Liver (tissue), 9 donors: ENCODE data around the gene MTRF1L. TPM values are rescaled to one million over a fixed set of nuclear protein-coding genes. Genes with fewer than 3 reads are reported as not detected.

Experiments
- DNase-seq: peaks from one replicate; pipeline ENCODE4 v3.0.0-alpha.2; 2017; ENCODE audit warnings: low spot score
- H3K27ac ChIP-seq, 2 donors: one replicate each; pipeline ENCODE4 v1.7.0; 2013; ENCODE audit warnings: inconsistent platforms in 2 of 2, low read length in 2 of 2, control low read depth in 1 of 2, low read depth in 1 of 2, mild to moderate bottlenecking in 1 of 2
- H3K27me3 ChIP-seq, 4 donors: one replicate each; pipeline versions ENCODE4 v1.6.1 to v1.7.0; 2013; ENCODE audit warnings: low read length in 3 of 4, inconsistent platforms in 1 of 4, mild to moderate bottlenecking in 1 of 4, moderate library complexity in 1 of 4; ENCODE audit not compliant: control insufficient read depth in 4 of 4, insufficient read depth in 4 of 4
- H3K36me3 ChIP-seq, 4 donors: one replicate each; pipeline versions ENCODE4 v1.6.1 to v1.7.0; 2013; ENCODE audit warnings: low read length in 3 of 4, mild to moderate bottlenecking in 3 of 4, low read depth in 1 of 4, moderate library complexity in 1 of 4; ENCODE audit not compliant: control insufficient read depth in 4 of 4, insufficient read depth in 3 of 4
- H3K4me1 ChIP-seq, 4 donors: one replicate each; pipeline versions ENCODE4 v1.6.1 to v1.7.0; 2013; ENCODE audit warnings: low read length in 3 of 4, mild to moderate bottlenecking in 3 of 4, moderate library complexity in 1 of 4; ENCODE audit not compliant: control insufficient read depth in 4 of 4, insufficient read depth in 4 of 4
- H3K4me3 ChIP-seq, 3 donors: one replicate each; pipeline versions ENCODE4 v1.6.1 to v1.7.0; 2013; ENCODE audit warnings: low read length in 3 of 3, control low read depth in 1 of 3, low read depth in 1 of 3, mild to moderate bottlenecking in 1 of 3
- H3K9ac ChIP-seq, 2 donors: one replicate each; pipeline ENCODE4 v1.7.0; 2013; ENCODE audit warnings: low read length in 2 of 2, mild to moderate bottlenecking in 2 of 2, moderate library complexity in 2 of 2, control low read depth in 1 of 2, low read depth in 1 of 2
- H3K9me3 ChIP-seq, 4 donors: one replicate each; pipeline versions ENCODE4 v1.6.1 to v1.7.0; 2013; ENCODE audit warnings: low read length in 3 of 4; ENCODE audit not compliant: control insufficient read depth in 4 of 4
- EGR1 ChIP-seq, 2 donors: IDR thresholded peaks; 2 replicates each; pipeline ENCODE4 v1.6.1; 2016 to 2018; ENCODE audit warnings: antibody characterized with exemption in 2 of 2, low read depth in 2 of 2
- FOXA1 ChIP-seq: IDR thresholded peaks from 2 replicates; pipeline ENCODE4 v1.6.1; 2016; ENCODE audit warnings: antibody characterized with exemption
- FOXA2 ChIP-seq: IDR thresholded peaks from 2 replicates; pipeline ENCODE4 v1.6.1; 2016; ENCODE audit warnings: antibody characterized with exemption
- GABPA ChIP-seq, 2 donors: IDR thresholded peaks in 1 of 2; conservative IDR thresholded peaks in 1 of 2; 2 replicates each; pipeline ENCODE4 v1.6.1; 2016; ENCODE audit warnings: antibody characterized with exemption in 2 of 2, mild to moderate bottlenecking in 1 of 2, moderate library complexity in 1 of 2
- HNF4A ChIP-seq, 2 donors: conservative IDR thresholded peaks; 2 replicates each; pipeline ENCODE4 v1.6.1; 2016; ENCODE audit warnings: antibody characterized with exemption in 2 of 2, mild to moderate bottlenecking in 2 of 2
- HNF4G ChIP-seq: IDR thresholded peaks from 2 replicates; pipeline ENCODE4 v1.6.1; 2016; ENCODE audit warnings: antibody characterized with exemption
- JUND ChIP-seq, 2 donors: IDR thresholded peaks; 2 replicates each; pipeline ENCODE4 v1.6.1; 2016; ENCODE audit warnings: antibody characterized with exemption in 2 of 2
- MAX ChIP-seq: IDR thresholded peaks from 2 replicates; pipeline ENCODE4 v1.6.1; 2016; ENCODE audit warnings: antibody characterized with exemption
- NR2F2 ChIP-seq: IDR thresholded peaks from 2 replicates; pipeline ENCODE4 v1.6.1; 2016; ENCODE audit warnings: antibody characterized with exemption
- RAD21 ChIP-seq, 2 donors: IDR thresholded peaks; 2 replicates each; pipeline ENCODE4 v1.6.1; 2016; ENCODE audit warnings: antibody characterized with exemption in 2 of 2, mild to moderate bottlenecking in 2 of 2
- REST ChIP-seq: IDR thresholded peaks from 2 replicates; pipeline ENCODE4 v1.6.1; 2016; ENCODE audit warnings: antibody characterized with exemption, mild to moderate bottlenecking
- RXRA ChIP-seq, 2 donors: IDR thresholded peaks; 2 replicates each; pipeline ENCODE4 v1.6.1; 2017 to 2018; ENCODE audit warnings: antibody characterized with exemption in 2 of 2, mild to moderate bottlenecking in 1 of 2
- SP1 ChIP-seq: IDR thresholded peaks from 2 replicates; pipeline ENCODE4 v1.6.1; 2018; ENCODE audit warnings: antibody characterized with exemption, mild to moderate bottlenecking
- TAF1 ChIP-seq: conservative IDR thresholded peaks from 2 replicates; pipeline ENCODE4 v1.6.1; 2016; ENCODE audit warnings: antibody characterized with exemption, mild to moderate bottlenecking
- YY1 ChIP-seq: IDR thresholded peaks from 2 replicates; pipeline ENCODE4 v1.6.1; 2016; ENCODE audit warnings: antibody characterized with exemption, mild to moderate bottlenecking
- WGBS: extraction: QIAGEN DNeasy Blood & Tissue Kit; methylation state at CpG from one replicate; pipeline ENCODE4 v1.1.7; 2013; 5-methylcytosine and 5-hydroxymethylcytosine counted together
- polyA plus RNA-seq, 2 donors: library from polyadenylated mRNA; stranded (reverse) in 1 of 2; unstranded in 1 of 2; fragments of 200-250 nt in 1 of 2; fragments of >200 nt in 1 of 2; fragmentation: Nextera tagmentation in 1 of 2; extraction: Ambion mirVana in 1 of 2; gene quantifications; one replicate each; pipeline versions ENCODE4 v1.2.1 to v1.2.3, GENCODE V29; 2013 to 2015
- total RNA-seq, 2 donors: library from RNA; depleted of rRNA; stranded (reverse); fragments of >200 nt; gene quantifications; one replicate each; pipeline ENCODE4 v1.2.3, GENCODE V29; 2014
- TF ChIP-seq, protein P1 (sequence below): IDR thresholded peaks from 2 replicates; pipeline ENCODE4 v1.6.1; 2016; ENCODE audit warnings: antibody characterized with exemption
- TF ChIP-seq, protein P2 (sequence below): fragments of 150-350 bp; IDR thresholded peaks from 2 replicates; pipeline ENCODE4 v1.5.1; 2017; ENCODE audit warnings: improper control_type of control experiment, low read depth, low read length; ENCODE audit not compliant: missing input control
- TF ChIP-seq, protein P3 (sequence below): IDR thresholded peaks from 2 replicates; pipeline ENCODE4 v1.6.1; 2016; ENCODE audit warnings: antibody characterized with exemption
- donor health status: healthy.
- donor health status: healthy.
- donor health status: healthy.
- donor health status: healthy.
- donor health status: healthy.

MTRF1L gene
- total and polyA plus RNA-seq, 4 donors, result 6.1 to 11.1 (median 8.4) TPM

DNA sequence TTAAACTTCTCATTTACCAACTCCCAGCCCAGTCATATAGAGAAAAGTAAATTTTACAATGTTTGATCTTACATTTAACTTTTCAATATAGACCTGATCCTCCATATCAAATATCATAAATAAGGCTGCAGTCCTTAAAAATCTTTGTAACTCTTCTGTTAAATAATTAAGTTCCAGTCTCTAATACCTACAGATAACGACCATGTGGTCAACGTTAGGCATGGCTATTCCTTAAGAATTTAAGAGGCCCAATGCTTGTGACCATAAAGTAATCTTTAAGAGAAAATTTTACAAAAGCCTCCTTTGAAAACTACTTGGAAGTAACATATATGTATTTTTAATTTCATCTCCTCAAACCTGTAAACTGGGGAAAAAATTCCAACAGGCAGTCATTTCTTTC lies 21.3 kb downstream of the MTRF1L start:
- DNase-seq, result no peak
- Histone ChIP-seq H3K36me3 (no peaks in the 10 kb centered on the region), H3K9ac (no peak overlapping the region), H3K4me3 (no peak overlapping the region), H3K9me3 (no peaks in the 10 kb centered on the region), H3K4me1 (peaks cover 8 to 18% (median 13%) of the 10 kb centered on the region in 4 donors), H3K27me3 (no peaks in the 10 kb centered on the region), H3K27ac (no peak overlapping the region)
- 73% methylated on average over 2 of the region's 2 CpGs for WGBS
- TF ChIP-seq JUND (IDR thresholded peaks at IDR 0.05) (no peak), FOXA1 (no peak), RXRA (IDR thresholded peaks at IDR 0.05) (no peak), FOXA2 (no peak), YY1 (no peak), GABPA (IDR thresholded peaks at IDR 0.05 in 1 of 2, conservative IDR thresholded peaks at IDR 0.05 in 1 of 2) (no peak), RAD21 (IDR thresholded peaks at IDR 0.05) (no peak), NR2F2 (no peak), HNF4A (conservative IDR thresholded peaks at IDR 0.05) (no peak), SP1 (no peak), EGR1 (IDR thresholded peaks at IDR 0.05; ENCODE audit: low read depth in 2 of 2) (no peak), REST (no peak), HNF4G (no peak), MAX (no peak), TAF1 (no peak)
- TF ChIP-seq, protein P1, sequence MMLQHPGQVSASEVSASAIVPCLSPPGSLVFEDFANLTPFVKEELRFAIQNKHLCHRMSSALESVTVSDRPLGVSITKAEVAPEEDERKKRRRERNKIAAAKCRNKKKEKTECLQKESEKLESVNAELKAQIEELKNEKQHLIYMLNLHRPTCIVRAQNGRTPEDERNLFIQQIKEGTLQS, result no peak
- TF ChIP-seq, protein P2, sequence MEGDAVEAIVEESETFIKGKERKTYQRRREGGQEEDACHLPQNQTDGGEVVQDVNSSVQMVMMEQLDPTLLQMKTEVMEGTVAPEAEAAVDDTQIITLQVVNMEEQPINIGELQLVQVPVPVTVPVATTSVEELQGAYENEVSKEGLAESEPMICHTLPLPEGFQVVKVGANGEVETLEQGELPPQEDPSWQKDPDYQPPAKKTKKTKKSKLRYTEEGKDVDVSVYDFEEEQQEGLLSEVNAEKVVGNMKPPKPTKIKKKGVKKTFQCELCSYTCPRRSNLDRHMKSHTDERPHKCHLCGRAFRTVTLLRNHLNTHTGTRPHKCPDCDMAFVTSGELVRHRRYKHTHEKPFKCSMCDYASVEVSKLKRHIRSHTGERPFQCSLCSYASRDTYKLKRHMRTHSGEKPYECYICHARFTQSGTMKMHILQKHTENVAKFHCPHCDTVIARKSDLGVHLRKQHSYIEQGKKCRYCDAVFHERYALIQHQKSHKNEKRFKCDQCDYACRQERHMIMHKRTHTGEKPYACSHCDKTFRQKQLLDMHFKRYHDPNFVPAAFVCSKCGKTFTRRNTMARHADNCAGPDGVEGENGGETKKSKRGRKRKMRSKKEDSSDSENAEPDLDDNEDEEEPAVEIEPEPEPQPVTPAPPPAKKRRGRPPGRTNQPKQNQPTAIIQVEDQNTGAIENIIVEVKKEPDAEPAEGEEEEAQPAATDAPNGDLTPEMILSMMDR, result no peak
- TF ChIP-seq, protein P3, sequence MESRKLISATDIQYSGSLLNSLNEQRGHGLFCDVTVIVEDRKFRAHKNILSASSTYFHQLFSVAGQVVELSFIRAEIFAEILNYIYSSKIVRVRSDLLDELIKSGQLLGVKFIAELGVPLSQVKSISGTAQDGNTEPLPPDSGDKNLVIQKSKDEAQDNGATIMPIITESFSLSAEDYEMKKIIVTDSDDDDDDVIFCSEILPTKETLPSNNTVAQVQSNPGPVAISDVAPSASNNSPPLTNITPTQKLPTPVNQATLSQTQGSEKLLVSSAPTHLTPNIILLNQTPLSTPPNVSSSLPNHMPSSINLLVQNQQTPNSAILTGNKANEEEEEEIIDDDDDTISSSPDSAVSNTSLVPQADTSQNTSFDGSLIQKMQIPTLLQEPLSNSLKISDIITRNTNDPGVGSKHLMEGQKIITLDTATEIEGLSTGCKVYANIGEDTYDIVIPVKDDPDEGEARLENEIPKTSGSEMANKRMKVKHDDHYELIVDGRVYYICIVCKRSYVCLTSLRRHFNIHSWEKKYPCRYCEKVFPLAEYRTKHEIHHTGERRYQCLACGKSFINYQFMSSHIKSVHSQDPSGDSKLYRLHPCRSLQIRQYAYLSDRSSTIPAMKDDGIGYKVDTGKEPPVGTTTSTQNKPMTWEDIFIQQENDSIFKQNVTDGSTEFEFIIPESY, result no peak
